AG10803 (cell line): ENCODE results near the gene C21orf91.

ENCODE experiments used
- DNase-seq: peaks from one replicate; pipeline ENCODE4 v3.0.0; 2010; ENCODE audit warnings: low read depth
- H3K4me3 ChIP-seq: 2 replicates; pipeline ENCODE4 v1.5.1; 2011; ENCODE audit warnings: mild to moderate bottlenecking, low read length, control low read depth
- CTCF ChIP-seq: conservative IDR thresholded peaks from 2 replicates; pipeline ENCODE4 v1.5.1; 2011; ENCODE audit warnings: mild to moderate bottlenecking, low read length, control low read depth, inconsistent platforms

Gene C21orf91

GRCh38 chr21:17819877-17820229 lies 697 bp upstream of the C21orf91 start:
- no peak for TF ChIP-seq CTCF
- H3K4me3 ChIP-seq, result peak overlapping the region; percentile 77
- no peak for DNase-seq

- DNase-seq, result peak; percentile 20
- H3K4me3 ChIP-seq, result peak overlapping the region; percentile 77
- no peak for TF ChIP-seq CTCF
Observed at GRCh38 chr21:17818186-17819113, 706 bp downstream of the C21orf91 start.

- no peak for TF ChIP-seq CTCF
- no peak overlapping the region for H3K4me3 ChIP-seq
- no peak for DNase-seq
Observed at GRCh38 chr21:17813353-17813752, 5.8 kb downstream of the C21orf91 start.

- H3K4me3 ChIP-seq, result no peak overlapping the region
- no peak for DNase-seq
- TF ChIP-seq CTCF, result no peak
Observed at GRCh38 chr21:17805966-17806365, 13.2 kb downstream of the C21orf91 start.

GRCh38 chr21:17803536-17803935 lies 15.6 kb downstream of the C21orf91 start:
- no peak for TF ChIP-seq CTCF
- peak; percentile 25 for DNase-seq
- no peak overlapping the region for H3K4me3 ChIP-seq

GRCh38 chr21:17802572-17802971 lies 16.6 kb downstream of the C21orf91 start:
- H3K4me3 ChIP-seq, result no peak overlapping the region
- peak; percentile 76 for DNase-seq
- no peak for TF ChIP-seq CTCF
